Gastrocnemius medialis (tissue), 4 donors: ENCODE measurements around the gene POLR2I.

ENCODE experiments used
- CTCF ChIP-seq, 5 experiments: fragments of 450-650 bp in 3 of 5; fragments of 200-600 bp in 2 of 5; sonication (generic) in 2 of 5; IDR thresholded peaks in 4 of 5; conservative IDR thresholded peaks in 1 of 5; 1 replicate in 4 of 5; 2 replicates in 1 of 5; pipeline ENCODE4 v1.5.1; 2016 to 2019; ENCODE audit warnings: antibody characterized with exemption in 5 of 5, mild to moderate bottlenecking in 3 of 5, moderate library complexity in 3 of 5
- POLR2A ChIP-seq, 2 donors: fragments of 450-650 bp; IDR thresholded peaks; one replicate each; pipeline ENCODE4 v1.6.1; 2017; ENCODE audit warnings: antibody characterized with exemption in 2 of 2, mild to moderate bottlenecking in 2 of 2, moderate library complexity in 2 of 2

- no peak for TF ChIP-seq CTCF (IDR thresholded peaks at IDR 0.05 in 4 of 5, conservative IDR thresholded peaks at IDR 0.05 in 1 of 5)
- TF ChIP-seq POLR2A (IDR thresholded peaks at IDR 0.05) = no peak
These were observed 2.0 kb downstream of the POLR2I start for GRCh38 chr19:36112678-36113077.
